ENCODE data around the gene ZC3H13. TPM values are rescaled to one million over a fixed set of nuclear protein-coding genes. Genes with fewer than 3 reads are reported as not detected.

The ZC3H13 gene
- total RNA-seq, 1 donor from 2014 or later, result 30.2 TPM

DNA sequence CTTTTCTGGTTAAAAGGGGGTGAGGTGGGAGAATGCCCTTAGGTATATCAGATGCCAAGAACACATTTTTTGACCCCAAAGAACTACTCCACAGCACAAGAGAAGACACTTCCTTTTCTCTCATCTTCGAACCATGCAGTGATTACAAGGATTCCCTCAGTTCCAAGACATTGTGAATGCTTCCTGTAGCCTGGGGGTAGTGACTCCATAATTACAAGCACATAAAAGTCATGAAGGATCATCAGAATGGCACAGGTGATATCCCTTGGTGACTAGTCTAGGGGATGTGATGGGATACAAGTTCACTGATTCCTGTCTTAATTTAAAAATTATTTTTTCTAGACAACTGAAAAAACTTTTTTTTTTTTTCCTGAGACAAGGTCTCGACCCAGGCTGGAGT lies 78.0 kb downstream of the ZC3H13 start:
- no peaks in the 10 kb centered on the region for H3K9me3 ChIP-seq
- H3K27ac ChIP-seq, result no peak overlapping the region
- no peak overlapping the region for H3K4me3 ChIP-seq
- TF ChIP-seq POLR2AphosphoS5 (IDR thresholded peaks at IDR 0.05; ENCODE audit: insufficient read depth in 1 of 2, low read depth in 1 of 2) (no peak), POLR2A (IDR thresholded peaks at IDR 0.05) (no peak)
- TF ChIP-seq, protein P1, sequence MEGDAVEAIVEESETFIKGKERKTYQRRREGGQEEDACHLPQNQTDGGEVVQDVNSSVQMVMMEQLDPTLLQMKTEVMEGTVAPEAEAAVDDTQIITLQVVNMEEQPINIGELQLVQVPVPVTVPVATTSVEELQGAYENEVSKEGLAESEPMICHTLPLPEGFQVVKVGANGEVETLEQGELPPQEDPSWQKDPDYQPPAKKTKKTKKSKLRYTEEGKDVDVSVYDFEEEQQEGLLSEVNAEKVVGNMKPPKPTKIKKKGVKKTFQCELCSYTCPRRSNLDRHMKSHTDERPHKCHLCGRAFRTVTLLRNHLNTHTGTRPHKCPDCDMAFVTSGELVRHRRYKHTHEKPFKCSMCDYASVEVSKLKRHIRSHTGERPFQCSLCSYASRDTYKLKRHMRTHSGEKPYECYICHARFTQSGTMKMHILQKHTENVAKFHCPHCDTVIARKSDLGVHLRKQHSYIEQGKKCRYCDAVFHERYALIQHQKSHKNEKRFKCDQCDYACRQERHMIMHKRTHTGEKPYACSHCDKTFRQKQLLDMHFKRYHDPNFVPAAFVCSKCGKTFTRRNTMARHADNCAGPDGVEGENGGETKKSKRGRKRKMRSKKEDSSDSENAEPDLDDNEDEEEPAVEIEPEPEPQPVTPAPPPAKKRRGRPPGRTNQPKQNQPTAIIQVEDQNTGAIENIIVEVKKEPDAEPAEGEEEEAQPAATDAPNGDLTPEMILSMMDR (IDR thresholded peaks at IDR 0.05), result no peak
- intact Hi-C loops (cut with DNase I), result no loop called here
- DNase-seq (ENCODE audit: extremely low spot score in 2 of 2), result no peak
- H3K36me3 ChIP-seq, result peaks cover 0 to 38% of the 10 kb centered on the region in 2 donors
- H3K4me1 ChIP-seq, result no peaks in the 10 kb centered on the region
- H3K27me3 ChIP-seq, result no peaks in the 10 kb centered on the region

DNA sequence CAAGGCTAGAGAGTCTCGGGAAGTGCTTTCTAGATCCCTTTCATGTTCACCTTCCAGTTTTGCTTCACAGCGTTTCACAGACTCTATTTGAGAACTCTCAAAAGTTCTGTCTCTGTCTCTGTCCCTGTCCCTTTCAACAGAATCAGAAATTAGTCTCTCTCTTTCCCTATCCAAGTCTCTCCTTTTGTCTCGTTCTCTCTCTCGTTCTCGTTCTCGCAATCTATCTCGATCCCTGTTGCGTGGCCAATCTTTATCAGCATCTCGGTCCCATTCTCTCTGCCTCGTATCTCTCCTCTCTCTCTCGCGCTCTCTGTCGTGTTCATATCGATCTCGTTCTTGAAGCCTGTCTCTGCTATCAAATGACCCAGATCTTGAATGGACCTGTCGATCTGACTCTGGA lies 85.0 kb downstream of the ZC3H13 start:
- H3K36me3 ChIP-seq, result peaks cover 0 to 55% of the 10 kb centered on the region in 2 donors
- no peak overlapping the region for H3K27ac ChIP-seq
- H3K27me3 ChIP-seq, result no peaks in the 10 kb centered on the region
- no peak for DNase-seq (ENCODE audit: extremely low spot score in 2 of 2)
- no peaks in the 10 kb centered on the region for H3K9me3 ChIP-seq
- H3K4me1 ChIP-seq, result no peaks in the 10 kb centered on the region
- TF ChIP-seq POLR2A (IDR thresholded peaks at IDR 0.05) (no peak), POLR2AphosphoS5 (IDR thresholded peaks at IDR 0.05; ENCODE audit: insufficient read depth in 1 of 2, low read depth in 1 of 2) (no peak)
- TF ChIP-seq, protein P1 (IDR thresholded peaks at IDR 0.05), result no peak
- no peak overlapping the region for H3K4me3 ChIP-seq
- intact Hi-C loops (cut with DNase I), result no loop called here

DNA sequence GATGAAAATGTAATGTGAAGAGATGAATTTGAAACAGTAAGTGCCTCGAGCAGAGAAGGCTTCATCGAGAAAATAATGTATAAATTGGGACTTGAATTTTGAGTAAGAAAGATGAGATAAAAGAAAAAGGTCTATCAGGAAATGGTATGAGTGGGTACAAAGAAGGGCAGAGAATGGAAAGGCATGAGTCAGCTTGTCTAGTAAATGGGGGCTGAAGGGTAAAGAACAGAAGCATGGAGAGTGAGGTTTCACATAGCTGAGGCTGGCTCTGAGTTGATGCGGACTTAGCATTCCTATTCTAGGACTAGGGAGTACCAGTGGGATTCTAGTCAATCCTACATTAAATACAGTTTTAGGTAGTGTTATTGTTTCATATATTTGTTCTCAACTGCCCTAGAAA lies 85.8 kb downstream of the ZC3H13 start:
- intact Hi-C loops (cut with DNase I), result no loop called here
- no peak for DNase-seq (ENCODE audit: extremely low spot score in 2 of 2)
- TF ChIP-seq, protein P1 (IDR thresholded peaks at IDR 0.05), result no peak
- TF ChIP-seq POLR2A (IDR thresholded peaks at IDR 0.05) (no peak), POLR2AphosphoS5 (IDR thresholded peaks at IDR 0.05; ENCODE audit: insufficient read depth in 1 of 2, low read depth in 1 of 2) (no peak)
- H3K27me3 ChIP-seq, result no peaks in the 10 kb centered on the region
- no peaks in the 10 kb centered on the region for H3K9me3 ChIP-seq
- H3K4me1 ChIP-seq, result no peaks in the 10 kb centered on the region
- H3K36me3 ChIP-seq, result peaks cover 0 to 55% of the 10 kb centered on the region in 2 donors
- H3K4me3 ChIP-seq, result no peak overlapping the region
- no peak overlapping the region for H3K27ac ChIP-seq

DNA sequence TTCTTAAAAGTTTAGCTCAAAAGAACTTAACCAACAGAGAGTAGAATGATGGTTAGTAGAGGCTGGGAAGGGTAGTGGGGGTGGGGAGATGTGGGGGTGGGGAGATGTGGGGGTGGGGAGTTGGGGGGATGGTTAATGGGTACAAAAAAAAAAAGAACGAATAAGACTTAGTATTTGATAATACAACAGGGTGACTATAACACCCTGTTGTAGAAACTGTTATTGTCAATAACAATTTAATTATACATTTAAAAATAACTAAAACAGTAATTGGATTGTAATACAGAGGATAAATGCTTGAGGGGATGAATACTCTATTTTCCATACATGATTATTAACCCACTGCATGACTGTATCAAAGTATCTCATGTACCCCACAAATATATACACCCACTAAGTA lies 91.1 kb downstream of the ZC3H13 start:
- Histone ChIP-seq H3K36me3 (peaks cover 0 to 45% of the 10 kb centered on the region in 2 donors), H3K4me3 (no peak overlapping the region), H3K4me1 (no peaks in the 10 kb centered on the region), H3K27me3 (no peaks in the 10 kb centered on the region), H3K9me3 (no peaks in the 10 kb centered on the region), H3K27ac (no peak overlapping the region)
- TF ChIP-seq, protein P1 (IDR thresholded peaks at IDR 0.05), result no peak
- no peak for TF ChIP-seq POLR2A (IDR thresholded peaks at IDR 0.05)
- TF ChIP-seq POLR2AphosphoS5 (IDR thresholded peaks at IDR 0.05; ENCODE audit: insufficient read depth in 1 of 2, low read depth in 1 of 2), result no peak
- intact Hi-C loops (cut with DNase I), result no loop called here
- DNase-seq (ENCODE audit: extremely low spot score in 2 of 2), result no peak

DNA sequence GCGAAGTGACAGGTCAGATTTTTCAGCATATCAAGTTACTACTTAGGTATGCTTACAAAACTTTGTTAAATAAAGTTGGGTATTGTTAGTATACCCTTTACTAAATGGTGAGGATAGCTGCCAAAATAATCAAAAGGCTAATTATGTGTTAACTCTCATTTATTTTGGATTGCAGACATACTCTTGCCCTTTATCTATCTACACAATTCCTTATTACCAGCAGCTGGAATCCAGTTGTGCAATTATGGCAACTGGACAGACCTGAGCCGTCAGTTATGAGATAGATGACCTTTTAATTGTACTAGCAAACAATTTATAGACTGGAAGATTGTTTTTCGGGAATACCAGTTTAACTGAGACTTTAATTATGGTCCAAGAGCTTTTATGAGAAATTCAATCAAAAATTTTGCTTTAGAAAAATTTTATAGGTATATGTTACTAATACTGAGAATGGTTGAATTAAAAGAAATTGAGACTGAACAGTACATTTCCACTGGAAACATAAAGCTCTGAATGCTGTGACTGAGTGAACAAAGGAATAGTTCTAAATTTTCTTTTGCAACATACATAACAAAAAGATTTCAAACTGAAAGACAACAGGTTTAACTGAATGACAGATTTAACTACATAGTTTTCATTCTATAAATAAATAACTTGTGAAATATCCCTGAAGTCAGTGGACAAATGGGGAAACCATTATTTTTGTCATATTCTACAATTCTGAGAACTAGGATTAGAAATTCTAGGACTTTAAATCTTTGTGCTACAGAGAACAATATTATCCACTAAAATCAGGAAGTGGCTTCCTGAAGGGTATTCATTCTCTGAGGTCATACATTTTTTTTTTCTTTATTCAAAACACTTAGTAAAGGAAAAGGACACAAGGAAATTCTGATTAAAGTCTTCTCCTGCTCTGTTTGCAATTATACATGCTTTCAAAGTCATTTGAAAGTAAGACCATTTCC lies 97.4 kb downstream of the ZC3H13 start:
- Histone ChIP-seq H3K4me1 (no peaks in the 10 kb centered on the region), H3K27ac (no peak overlapping the region), H3K27me3 (no peaks in the 10 kb centered on the region), H3K9me3 (no peaks in the 10 kb centered on the region), H3K4me3 (no peak overlapping the region), H3K36me3 (peaks cover 0 to 25% of the 10 kb centered on the region in 2 donors)
- TF ChIP-seq POLR2AphosphoS5 (IDR thresholded peaks at IDR 0.05; ENCODE audit: insufficient read depth in 1 of 2, low read depth in 1 of 2) (no peak), POLR2A (IDR thresholded peaks at IDR 0.05) (no peak)
- TF ChIP-seq, protein P1 (IDR thresholded peaks at IDR 0.05), result no peak
- intact Hi-C loops (cut with DNase I), result no loop called here
- no peak for DNase-seq (ENCODE audit: extremely low spot score in 2 of 2)

All from vagina (tissue), 2 donors.